SK-N-SH (cell line): ENCODE measurements around the gene GSG1L. TPM values are rescaled to one million over a fixed set of nuclear protein-coding genes. Genes with fewer than 3 reads are reported as not detected.
A peak's percentile ranks its signal among the peaks of the same experiment; 100 is the strongest.

Source experiments
- CTCF ChIA-PET: fragments of 300-600, 350-600 bp; formaldehyde crosslinking; extraction: SDS; loops from one replicate; lab custom pipeline; 2021; lab: Yijun Ruan, JAX
- POLR2A ChIA-PET: fragments of 350-600 bp; sonication (Branson Sonifier 250); formaldehyde crosslinking; extraction: SDS; loops from one replicate; lab custom pipeline; 2020; ENCODE audit warnings: antibody characterized with exemption, inconsistent platforms; lab: Yijun Ruan, JAX
- DNase-seq: peaks from one replicate; pipeline ENCODE4 v3.0.0; 2012
- H2AFZ ChIP-seq: fragments of 200-600 bp; sonication (generic); 2 replicates; pipeline ENCODE4 v1.8.1; 2016; ENCODE audit warnings: antibody characterized with exemption, mild to moderate bottlenecking, low read depth
- H3F3A ChIP-seq: fragments of 200-600 bp; sonication (generic); replicated peaks from 2 replicates; pipeline ENCODE3; 2016; ENCODE audit warnings: antibody characterized with exemption, mild to moderate bottlenecking; ENCODE audit not compliant: insufficient read depth
- H3K27ac ChIP-seq, 2 experiments: fragments of 200-500 bp in 1 of 2; fragments of 200-600 bp in 1 of 2; sonication (Bioruptor generic) in 1 of 2; sonication (generic), shearing (Covaris generic) in 1 of 2; 2 replicates each; pipeline versions ENCODE4 v1.5.1 to v1.6.1; 2014 to 2016; ENCODE audit warnings: low read depth in 2 of 2, inconsistent platforms in 1 of 2, low read length in 1 of 2, mild to moderate bottlenecking in 1 of 2, mixed read lengths in 1 of 2
- H3K27me3 ChIP-seq: fragments of 200-600 bp; sonication (generic), shearing (Covaris generic); 2 replicates; pipeline ENCODE4 v1.6.1; 2016; ENCODE audit warnings: mixed run types; ENCODE audit not compliant: insufficient read depth
- H3K36me3 ChIP-seq, 2 experiments: fragments of 200-500 bp in 1 of 2; fragments of 200-600 bp in 1 of 2; sonication (Bioruptor generic) in 1 of 2; sonication (generic) in 1 of 2; replicated peaks in 1 of 2; 2 replicates each; pipeline versions ENCODE3 to v1.5.1; 2014 to 2016; ENCODE audit warnings: low read length in 1 of 2, mild to moderate bottlenecking in 1 of 2; ENCODE audit not compliant: insufficient read depth in 2 of 2, control insufficient read depth in 1 of 2
- H3K4me1 ChIP-seq, 2 experiments: fragments of 200-500 bp in 1 of 2; fragments of 200-600 bp in 1 of 2; sonication (Bioruptor generic) in 1 of 2; sonication (generic), shearing (Covaris generic) in 1 of 2; 2 replicates each; pipeline versions ENCODE4 v1.5.1 to v1.6.1; 2014 to 2016; ENCODE audit warnings: low read depth in 1 of 2, low read length in 1 of 2, mixed run types in 1 of 2; ENCODE audit not compliant: insufficient read depth in 2 of 2, control insufficient read depth in 1 of 2
- H3K4me2 ChIP-seq: fragments of 200-600 bp; sonication (generic), shearing (Covaris generic); 2 replicates; pipeline ENCODE4 v1.6.1; 2017; ENCODE audit warnings: mixed run types
- H3K4me3 ChIP-seq, 2 experiments: fragments of 200-500 bp in 1 of 2; fragments of 200-600 bp in 1 of 2; sonication (Bioruptor generic) in 1 of 2; sonication (generic), shearing (Covaris generic) in 1 of 2; 2 replicates each; pipeline versions ENCODE4 v1.5.1 to v1.8.1; 2014 to 2016; ENCODE audit warnings: low read depth in 2 of 2, inconsistent platforms in 1 of 2, low read length in 1 of 2, mild to moderate bottlenecking in 1 of 2, mixed read lengths in 1 of 2, moderate library complexity in 1 of 2
- H3K79me2 ChIP-seq: fragments of 200-600 bp; sonication (generic); 2 replicates; pipeline ENCODE4 v1.8.1; 2017; ENCODE audit warnings: mild to moderate bottlenecking; ENCODE audit not compliant: insufficient read depth
- H3K9ac ChIP-seq: fragments of 200-600 bp; sonication (generic); 2 replicates; pipeline ENCODE4 v1.6.1; 2017; ENCODE audit warnings: mixed run types
- H3K9me2 ChIP-seq: fragments of 200-600 bp; sonication (generic); 2 replicates; pipeline ENCODE4 v1.6.1; 2017; ENCODE audit warnings: mixed run types
- H3K9me3 ChIP-seq: fragments of 200-600 bp; sonication (generic); 2 replicates; pipeline ENCODE4 v1.6.1; 2017; ENCODE audit warnings: mixed run types, mild to moderate bottlenecking, moderate library complexity
- H4K20me1 ChIP-seq: fragments of 200-600 bp; sonication (generic); 2 replicates; pipeline ENCODE4 v1.6.1; 2017; ENCODE audit warnings: mild to moderate bottlenecking, mixed run types; ENCODE audit not compliant: insufficient read depth
- ELF1 ChIP-seq: IDR thresholded peaks from 2 replicates; pipeline ENCODE4 v1.4.0; 2012
- EP300 ChIP-seq, 2 experiments: IDR thresholded peaks; 2 replicates each; pipeline versions ENCODE4 v1.4.0 to v1.6.1; 2012; ENCODE audit warnings: borderline replicate concordance in 1 of 2, low read depth in 1 of 2, low read length in 1 of 2
- EZH2phosphoT487 ChIP-seq: fragments of 200-600 bp; sonication (generic); IDR thresholded peaks from 2 replicates; pipeline ENCODE4 v1.6.1; 2017; ENCODE audit warnings: low read depth, mixed run types, mild to moderate bottlenecking, antibody characterized with exemption, moderate library complexity, borderline replicate concordance
- FOXJ3 ChIP-seq: sonication (generic); formaldehyde crosslinking; IDR thresholded peaks from 2 replicates; pipeline ENCODE4 v1.5.1; 2020; ENCODE audit warnings: mild to moderate bottlenecking, missing genetic modification reagents
- FOXM1 ChIP-seq: IDR thresholded peaks from 2 replicates; pipeline ENCODE4 v1.4.0; 2012; ENCODE audit warnings: low read depth, mild to moderate bottlenecking
- GATA2 ChIP-seq: sonication (generic); formaldehyde crosslinking; IDR thresholded peaks from 2 replicates; pipeline ENCODE4 v1.5.0; 2020; ENCODE audit warnings: mild to moderate bottlenecking, missing genetic modification reagents
- JUND ChIP-seq: IDR thresholded peaks from 2 replicates; pipeline ENCODE4 v1.4.0; 2012
- MEF2A ChIP-seq: IDR thresholded peaks from 2 replicates; pipeline ENCODE4 v1.4.0; 2012; ENCODE audit warnings: low read depth, borderline replicate concordance
- RAD21 ChIP-seq: IDR thresholded peaks from 2 replicates; pipeline ENCODE4 v1.6.1; 2012; ENCODE audit warnings: mild to moderate bottlenecking, low read length
- RCOR1 ChIP-seq: fragments of 150-350 bp; IDR thresholded peaks from 2 replicates; pipeline ENCODE4 v1.6.1; 2017; ENCODE audit warnings: antibody characterized with exemption, low read length
- RFX5 ChIP-seq: IDR thresholded peaks from 2 replicates; pipeline ENCODE4 v1.6.1; 2012; ENCODE audit warnings: mild to moderate bottlenecking, improper control_type of control experiment, low read length
- SIN3A ChIP-seq: IDR thresholded peaks from 2 replicates; pipeline ENCODE4 v1.6.1; 2012; ENCODE audit warnings: low read depth, mild to moderate bottlenecking, low read length, moderate library complexity, borderline replicate concordance
- USF1 ChIP-seq: IDR thresholded peaks from 2 replicates; pipeline ENCODE4 v1.4.0; 2012; ENCODE audit warnings: low read depth, borderline replicate concordance
- YY1 ChIP-seq: IDR thresholded peaks from 2 replicates; pipeline ENCODE4 v1.4.0; 2012; ENCODE audit warnings: low read depth, mild to moderate bottlenecking
- WGBS: methylation state at CpG from one replicate; pipeline ENCODE4 v1.1.6; 2017; ENCODE audit warnings: low lambda C conversion rate; 5-methylcytosine and 5-hydroxymethylcytosine counted together
- polyA plus RNA-seq, 3 experiments: library from polyadenylated mRNA; depleted of rRNA; stranded (reverse); fragments of >200 nt; gene quantifications; 2 replicates each; pipeline ENCODE4 v1.2.3, GENCODE V29; 2012
- TF ChIP-seq, protein P1 (sequence below): IDR thresholded peaks from 2 replicates; pipeline ENCODE4 v1.4.0; 2012; ENCODE audit warnings: low read depth, borderline replicate concordance

Gene GSG1L
- polyA plus RNA-seq, 1 of the 3 experiments (the other 2 are of a cell fraction) = not detected

- Histone ChIP-seq H3K9me2 (no peaks in the 10 kb centered on the region), H3K36me3 (peaks cover 13 to 45% of the 10 kb centered on the region in 2 experiments), H3K9ac (no peak overlapping the region), H3K27ac (peak overlapping the region in 1 of 2 experiments; percentile 67; a peak in 1 of 4 replicates), H3K9me3 (no peaks in the 10 kb centered on the region), H3K79me2 (no peaks in the 10 kb centered on the region), H3K4me1 (peaks cover 0 to 17% of the 10 kb centered on the region in 2 experiments; a peak in 1 of 4 replicates), H3F3A (no peaks in the 10 kb centered on the region), H3K4me3 (no peak overlapping the region), H2AFZ (no peak overlapping the region), H3K4me2 (no peak overlapping the region), H3K27me3 (no peaks in the 10 kb centered on the region), H4K20me1 (no peaks in the 10 kb centered on the region)
- no peak for DNase-seq
- CTCF ChIA-PET = no interaction called here
- TF ChIP-seq RFX5 (no peak), MEF2A (no peak), FOXJ3 (CRISPR knock-in tag) (no peak), USF1 (no peak), JUND (no peak), EZH2phosphoT487 (no peak), ELF1 (no peak), RAD21 (no peak), GATA2 (CRISPR knock-in tag) (no peak), YY1 (no peak), FOXM1 (no peak), SIN3A (no peak)
- TF ChIP-seq, protein P1, sequence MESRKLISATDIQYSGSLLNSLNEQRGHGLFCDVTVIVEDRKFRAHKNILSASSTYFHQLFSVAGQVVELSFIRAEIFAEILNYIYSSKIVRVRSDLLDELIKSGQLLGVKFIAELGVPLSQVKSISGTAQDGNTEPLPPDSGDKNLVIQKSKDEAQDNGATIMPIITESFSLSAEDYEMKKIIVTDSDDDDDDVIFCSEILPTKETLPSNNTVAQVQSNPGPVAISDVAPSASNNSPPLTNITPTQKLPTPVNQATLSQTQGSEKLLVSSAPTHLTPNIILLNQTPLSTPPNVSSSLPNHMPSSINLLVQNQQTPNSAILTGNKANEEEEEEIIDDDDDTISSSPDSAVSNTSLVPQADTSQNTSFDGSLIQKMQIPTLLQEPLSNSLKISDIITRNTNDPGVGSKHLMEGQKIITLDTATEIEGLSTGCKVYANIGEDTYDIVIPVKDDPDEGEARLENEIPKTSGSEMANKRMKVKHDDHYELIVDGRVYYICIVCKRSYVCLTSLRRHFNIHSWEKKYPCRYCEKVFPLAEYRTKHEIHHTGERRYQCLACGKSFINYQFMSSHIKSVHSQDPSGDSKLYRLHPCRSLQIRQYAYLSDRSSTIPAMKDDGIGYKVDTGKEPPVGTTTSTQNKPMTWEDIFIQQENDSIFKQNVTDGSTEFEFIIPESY = no peak
- POLR2A ChIA-PET = no interaction called here
- WGBS = 88% methylated on average over 4 of the region's 4 CpGs
Observed at GRCh38 chr16:27760789-27761176, 302.7 kb downstream of the GSG1L start.

GRCh38 chr16:27759967-27760788, 303.3 kb downstream of the GSG1L start:
- H3K4me2 ChIP-seq = no peak overlapping the region
- peak overlapping the region in 1 of 2 experiments; percentile 67; a peak in 2 of 4 replicates for H3K27ac ChIP-seq
- ChIA-PET CTCF (interaction anchor here (1.1 to 1.5 kb wide), 3 partner anchors 11 to 120 kb away, joined by 3 to 5 read pairs (median 3); no protein-coding TSS in a partner anchor), POLR2A (interaction anchor here (0.5 kb wide), 1 partner anchor 187 kb away, joined by 4 read pairs; no protein-coding TSS in a partner anchor)
- H3K4me1 ChIP-seq = peaks cover 0 to 17% of the 10 kb centered on the region in 2 experiments; a peak in 1 of 4 replicates
- TF ChIP-seq EP300 (IDR thresholded peaks at IDR 0.05; ENCODE audit: borderline replicate concordance in 1 of 2, low read depth in 1 of 2, low read length in 1 of 2) = peak in 1 of 2 experiments; percentile 46; a peak in 2 of 4 replicates
- TF ChIP-seq RCOR1 = 0 out of 2 replicates have a peak, but pooled peaks have one; percentile 20
- no peak for TF ChIP-seq USF1
- no peaks in the 10 kb centered on the region for H3K9me2 ChIP-seq
- no peak overlapping the region for H3K9ac ChIP-seq
- H3K4me3 ChIP-seq = no peak overlapping the region
- 75% methylated on average over 12 of the region's 13 CpGs for WGBS
- H3K27me3 ChIP-seq = no peaks in the 10 kb centered on the region
- no peaks in the 10 kb centered on the region for H3K79me2 ChIP-seq
- H3K36me3 ChIP-seq = peaks cover 13 to 40% of the 10 kb centered on the region in 2 experiments
- H3F3A ChIP-seq = no peaks in the 10 kb centered on the region
- peak; percentile 75 for DNase-seq
- H4K20me1 ChIP-seq = no peaks in the 10 kb centered on the region
- no peak overlapping the region for H2AFZ ChIP-seq
- no peaks in the 10 kb centered on the region for H3K9me3 ChIP-seq
